Mesothelial cell of epicardium (in vitro differentiated cells): ENCODE measurements around the gene PPFIA1. TPM values are rescaled to one million over a fixed set of nuclear protein-coding genes. Genes with fewer than 3 reads are reported as not detected.

ENCODE experiments used
- DNase-seq, 2 experiments: peaks; one replicate each; pipeline ENCODE4 v3.0.0; 2021; ENCODE audit warnings: low spot score in 2 of 2; ENCODE audit not compliant: unreplicated experiment in 2 of 2
- H3K27ac Mint-ChIP-seq: 2 replicates; pipeline ENCODE4 v1.8.0; 2021; ENCODE audit warnings: mixed read lengths
- H3K27me3 Mint-ChIP-seq: 2 replicates; pipeline ENCODE4 v1.8.0; 2021; ENCODE audit warnings: low read depth, mixed read lengths
- H3K36me3 Mint-ChIP-seq: 2 replicates; pipeline ENCODE4 v1.8.0; 2021; ENCODE audit warnings: mixed read lengths
- H3K4me1 Mint-ChIP-seq: 2 replicates; pipeline ENCODE4 v1.8.0; 2021; ENCODE audit warnings: mixed read lengths
- H3K4me3 Mint-ChIP-seq: 2 replicates; pipeline ENCODE4 v1.8.0; 2021; ENCODE audit warnings: mild to moderate bottlenecking, moderate library complexity, mixed read lengths
- H3K9me3 Mint-ChIP-seq: 2 replicates; pipeline ENCODE4 v1.8.0; 2021; ENCODE audit warnings: mixed read lengths
- CTCF ChIP-seq: fragments of 200-600 bp; sonication (generic); IDR thresholded peaks from one replicate; pipeline ENCODE4 v1.5.0; 2021; ENCODE audit warnings: antibody characterized with exemption; ENCODE audit not compliant: unreplicated experiment
- total RNA-seq: library from RNA; stranded (reverse); gene quantifications from 3 replicates; pipeline ENCODE4 v1.2.1, GENCODE V29; 2021

Gene PPFIA1
- total RNA-seq, 1 donor from 2014 or later = 59.1 TPM

GRCh38 chr11:70367071-70367470 is 96.6 kb downstream of the PPFIA1 start:
- no peaks in the 10 kb centered on the region for H3K27me3 Mint-ChIP-seq
- H3K4me3 Mint-ChIP-seq = no peak overlapping the region
- H3K9me3 Mint-ChIP-seq = peaks cover 13% of the 10 kb centered on the region
- H3K36me3 Mint-ChIP-seq = peaks cover 58% of the 10 kb centered on the region
- no peak for DNase-seq
- TF ChIP-seq CTCF = no peak
- H3K27ac Mint-ChIP-seq = no peak overlapping the region
- H3K4me1 Mint-ChIP-seq = no peaks in the 10 kb centered on the region

GRCh38 chr11:70368961-70369360 is 98.5 kb downstream of the PPFIA1 start:
- no peak for TF ChIP-seq CTCF
- no peaks in the 10 kb centered on the region for H3K4me1 Mint-ChIP-seq
- no peaks in the 10 kb centered on the region for H3K27me3 Mint-ChIP-seq
- H3K36me3 Mint-ChIP-seq = peaks cover 65% of the 10 kb centered on the region
- no peak overlapping the region for H3K27ac Mint-ChIP-seq
- DNase-seq = no peak
- no peak overlapping the region for H3K4me3 Mint-ChIP-seq
- peaks cover 18% of the 10 kb centered on the region for H3K9me3 Mint-ChIP-seq

GRCh38 chr11:70371241-70371640 is 100.8 kb downstream of the PPFIA1 start:
- H3K9me3 Mint-ChIP-seq = peaks cover 18% of the 10 kb centered on the region
- H3K36me3 Mint-ChIP-seq = peaks cover 57% of the 10 kb centered on the region
- H3K27me3 Mint-ChIP-seq = no peaks in the 10 kb centered on the region
- H3K27ac Mint-ChIP-seq = no peak overlapping the region
- H3K4me1 Mint-ChIP-seq = no peaks in the 10 kb centered on the region
- no peak for TF ChIP-seq CTCF
- H3K4me3 Mint-ChIP-seq = no peak overlapping the region
- DNase-seq = no peak

- Mint-ChIP-seq H3K9me3 (peaks cover 18% of the 10 kb centered on the region), H3K27me3 (no peaks in the 10 kb centered on the region), H3K4me3 (no peak overlapping the region), H3K36me3 (peaks cover 58% of the 10 kb centered on the region), H3K27ac (no peak overlapping the region), H3K4me1 (no peaks in the 10 kb centered on the region)
- no peak for TF ChIP-seq CTCF
- no peak for DNase-seq
Observed at GRCh38 chr11:70372076-70372475, 101.6 kb downstream of the PPFIA1 start.

- Mint-ChIP-seq H3K36me3 (peaks cover 41% of the 10 kb centered on the region), H3K4me3 (no peak overlapping the region), H3K9me3 (peaks cover 5% of the 10 kb centered on the region), H3K4me1 (peaks cover 3% of the 10 kb centered on the region), H3K27ac (no peak overlapping the region), H3K27me3 (no peaks in the 10 kb centered on the region)
- DNase-seq = no peak
- no peak for TF ChIP-seq CTCF
Observed at GRCh38 chr11:70376621-70377020, 106.1 kb downstream of the PPFIA1 start.

- DNase-seq = no peak
- Mint-ChIP-seq H3K4me1 (peaks cover 13% of the 10 kb centered on the region), H3K27ac (no peak overlapping the region), H3K36me3 (peaks cover 34% of the 10 kb centered on the region), H3K9me3 (peaks cover 3% of the 10 kb centered on the region), H3K4me3 (no peak overlapping the region), H3K27me3 (no peaks in the 10 kb centered on the region)
- TF ChIP-seq CTCF = no peak
Observed at GRCh38 chr11:70377645-70378044, 107.2 kb downstream of the PPFIA1 start.
